Measurements from ENCODE around the gene UCHL3.

The UCHL3 gene

DNA sequence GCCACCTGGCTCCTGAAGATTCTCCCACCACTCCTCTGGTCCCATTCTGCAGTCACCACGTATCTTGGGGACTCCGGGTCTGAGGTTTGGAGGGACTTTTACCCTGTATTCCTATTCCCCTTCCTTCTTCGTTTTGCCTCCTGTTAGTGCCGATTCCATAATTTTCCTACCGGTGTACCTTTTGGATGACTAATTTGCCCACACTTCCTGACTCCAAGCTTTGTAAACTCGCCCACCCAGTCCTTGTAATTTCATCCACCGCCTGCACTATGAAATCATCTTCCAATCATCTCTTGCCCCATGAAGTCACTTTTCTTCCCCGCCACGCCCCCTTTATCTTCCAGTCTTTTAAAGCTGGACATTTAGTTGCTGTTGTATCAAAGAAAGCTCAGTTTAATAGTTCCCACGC is 572 bp downstream of the UCHL3 start:
- DNase-seq: no peak

DNA sequence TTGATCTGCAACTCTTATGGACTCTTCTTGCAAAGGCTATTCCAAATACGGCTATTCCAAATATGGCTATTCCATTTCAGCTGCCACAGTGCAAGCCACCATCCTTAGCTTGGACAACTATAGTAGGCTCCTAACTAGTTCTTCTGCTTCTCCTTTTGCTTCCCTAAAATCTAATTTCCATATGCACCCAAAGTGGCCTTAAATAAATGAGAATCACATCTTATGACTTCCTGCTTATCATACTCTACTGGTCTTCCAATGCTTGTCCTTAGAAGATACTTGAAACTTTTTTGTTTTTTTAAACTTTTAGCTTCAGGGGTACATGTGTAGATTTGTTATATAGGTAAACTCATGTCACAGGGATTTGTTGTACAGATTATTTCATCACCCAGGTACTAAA is 4.9 kb downstream of the UCHL3 start:
- no peak for DNase-seq

DNA sequence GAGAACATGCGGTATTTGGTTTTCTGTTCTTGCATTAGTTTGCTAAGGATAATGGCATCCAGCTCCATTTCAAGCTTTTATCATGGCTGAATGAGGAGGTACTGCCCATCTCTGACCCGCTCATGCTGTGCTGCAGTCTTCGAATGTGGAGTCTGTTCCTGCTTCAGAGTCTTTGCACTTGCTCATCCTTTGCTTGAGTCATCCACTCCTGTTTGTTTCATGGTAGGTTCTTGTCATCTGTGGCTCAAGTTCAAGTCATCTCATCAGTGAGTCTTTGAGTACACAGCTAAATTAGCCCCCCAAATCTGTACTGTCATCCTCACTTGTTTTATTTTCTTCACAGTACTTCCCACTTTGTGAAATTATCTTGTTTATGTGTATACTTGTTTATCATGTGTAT is 5.4 kb downstream of the UCHL3 start:
- no peak for DNase-seq

DNA sequence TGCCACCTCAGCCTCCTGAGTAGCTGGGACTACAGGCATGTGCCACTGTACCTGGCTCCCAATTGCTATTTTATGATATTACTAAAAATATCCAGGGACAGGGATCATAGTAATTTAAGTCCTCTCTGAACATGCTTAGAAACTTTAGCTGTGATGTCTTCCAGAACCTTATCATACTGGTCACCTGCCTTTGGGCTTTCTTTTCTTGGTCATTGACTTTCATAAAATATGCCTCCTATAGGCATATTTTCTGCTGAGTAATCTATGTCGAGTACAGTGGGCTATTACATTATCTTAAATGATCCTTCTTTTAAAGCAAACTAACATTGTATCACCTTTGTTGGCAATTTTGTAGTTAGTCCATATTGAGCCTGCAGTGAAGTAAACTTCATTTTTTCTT is 6.2 kb downstream of the UCHL3 start:
- no peak for DNase-seq

DNA sequence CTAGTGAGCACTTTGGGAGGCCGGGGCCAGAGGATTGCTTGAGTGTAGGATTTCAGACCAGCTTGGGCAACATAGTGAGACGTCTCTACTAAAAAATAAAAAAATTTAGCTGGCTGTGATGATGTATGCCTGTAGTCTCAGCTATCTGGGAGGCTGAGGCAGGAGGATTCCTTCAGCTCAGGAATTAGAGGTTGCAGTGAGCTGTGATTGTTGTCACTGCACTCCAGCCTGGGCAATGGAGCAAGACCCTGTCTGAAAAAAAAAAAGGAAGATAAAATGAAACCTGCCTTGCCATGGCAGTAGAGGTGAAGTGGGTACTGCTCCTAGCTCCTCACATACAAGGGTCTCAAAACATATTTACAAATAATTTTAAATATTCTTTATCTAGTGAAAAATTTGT is 7.4 kb downstream of the UCHL3 start:
- no peak for DNase-seq

DNA sequence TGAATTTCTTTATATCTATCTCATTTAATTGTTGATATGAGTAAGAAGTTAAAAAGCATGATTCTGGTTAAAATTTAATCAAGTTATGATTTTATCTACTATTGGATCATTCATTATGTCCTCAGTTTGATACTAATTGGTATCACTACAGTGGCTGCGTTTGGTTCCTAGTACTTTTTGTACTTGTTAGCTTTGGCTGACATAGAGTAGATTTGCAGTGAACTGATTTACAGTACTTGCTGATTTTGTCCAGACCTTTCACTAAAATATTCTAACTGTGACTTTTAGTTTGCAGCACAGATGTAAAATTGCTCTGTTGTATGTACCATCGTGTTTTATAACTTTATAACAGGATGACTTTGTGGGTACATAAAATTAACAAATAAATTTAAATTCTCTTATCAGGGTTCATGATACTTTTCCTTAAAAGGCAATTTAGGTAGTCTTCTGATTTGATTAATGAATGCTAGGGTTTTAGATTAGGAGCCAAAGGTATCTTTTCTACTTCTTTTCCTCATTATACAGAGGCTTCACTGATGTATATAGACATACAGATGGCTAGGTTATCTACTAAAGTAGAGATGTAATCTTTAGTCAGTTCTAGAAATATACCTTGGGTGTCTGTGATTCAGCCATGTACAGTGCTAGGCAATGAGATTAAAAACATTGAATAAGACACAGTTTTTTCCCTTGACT is 8.7 kb downstream of the UCHL3 start:
- no peak for DNase-seq

DNA sequence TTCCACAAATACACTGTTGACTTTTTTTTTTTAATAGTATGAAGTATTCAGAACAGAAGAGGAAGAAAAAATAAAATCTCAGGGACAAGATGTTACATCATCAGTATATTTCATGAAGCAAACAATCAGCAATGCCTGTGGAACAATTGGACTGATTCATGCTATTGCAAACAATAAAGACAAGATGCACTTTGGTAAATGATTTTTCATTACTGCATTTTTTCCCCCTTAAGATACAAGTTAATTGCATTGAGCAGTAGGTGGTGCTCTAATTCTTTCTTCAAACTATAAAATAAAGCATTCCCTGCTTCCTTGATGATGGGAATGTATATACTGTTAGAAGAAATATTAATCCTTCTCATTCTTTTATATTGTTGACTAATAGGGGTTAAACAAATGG is 17.1 kb downstream of the UCHL3 start:
- DNase-seq: no peak

DNA sequence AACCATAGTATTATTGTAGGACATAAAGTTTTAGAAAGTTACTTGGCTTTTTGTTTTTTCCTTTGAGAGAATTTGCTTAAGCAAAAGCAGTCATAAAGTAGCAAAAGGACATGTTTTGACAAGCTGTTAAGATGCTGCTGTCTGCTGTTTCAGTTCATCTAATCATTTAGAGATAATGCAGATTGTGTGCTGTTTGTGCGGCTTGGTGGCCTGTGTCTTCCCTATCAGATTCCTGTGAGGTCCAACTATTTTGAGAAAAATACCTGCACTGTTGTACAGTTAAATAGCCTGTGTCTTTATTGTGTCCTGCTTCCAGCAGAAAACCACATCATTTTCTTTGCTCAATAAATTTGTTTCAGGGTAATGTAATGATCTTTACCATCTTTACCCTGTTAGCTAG is 20.0 kb downstream of the UCHL3 start:
- no peak for DNase-seq

DNA sequence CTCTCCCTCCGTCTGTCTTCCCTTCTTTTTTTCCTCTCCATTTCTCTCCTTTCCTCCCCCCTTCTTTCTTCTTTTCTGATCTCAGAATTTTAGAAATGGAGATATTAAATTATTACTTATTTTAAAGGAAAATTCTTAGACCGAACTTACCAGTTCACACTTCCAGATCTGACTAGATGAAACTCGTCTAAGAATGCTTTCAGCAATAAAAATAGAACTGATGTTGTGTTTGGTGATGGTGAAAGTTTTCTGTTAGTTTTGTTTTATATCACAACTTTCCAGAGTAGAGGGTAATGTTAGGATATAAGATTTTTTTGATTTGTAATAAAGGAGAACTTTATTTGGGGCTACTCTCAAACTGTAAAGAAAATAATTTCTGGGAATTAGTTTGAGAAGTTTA is 29.9 kb downstream of the UCHL3 start:
- no peak for DNase-seq

DNA sequence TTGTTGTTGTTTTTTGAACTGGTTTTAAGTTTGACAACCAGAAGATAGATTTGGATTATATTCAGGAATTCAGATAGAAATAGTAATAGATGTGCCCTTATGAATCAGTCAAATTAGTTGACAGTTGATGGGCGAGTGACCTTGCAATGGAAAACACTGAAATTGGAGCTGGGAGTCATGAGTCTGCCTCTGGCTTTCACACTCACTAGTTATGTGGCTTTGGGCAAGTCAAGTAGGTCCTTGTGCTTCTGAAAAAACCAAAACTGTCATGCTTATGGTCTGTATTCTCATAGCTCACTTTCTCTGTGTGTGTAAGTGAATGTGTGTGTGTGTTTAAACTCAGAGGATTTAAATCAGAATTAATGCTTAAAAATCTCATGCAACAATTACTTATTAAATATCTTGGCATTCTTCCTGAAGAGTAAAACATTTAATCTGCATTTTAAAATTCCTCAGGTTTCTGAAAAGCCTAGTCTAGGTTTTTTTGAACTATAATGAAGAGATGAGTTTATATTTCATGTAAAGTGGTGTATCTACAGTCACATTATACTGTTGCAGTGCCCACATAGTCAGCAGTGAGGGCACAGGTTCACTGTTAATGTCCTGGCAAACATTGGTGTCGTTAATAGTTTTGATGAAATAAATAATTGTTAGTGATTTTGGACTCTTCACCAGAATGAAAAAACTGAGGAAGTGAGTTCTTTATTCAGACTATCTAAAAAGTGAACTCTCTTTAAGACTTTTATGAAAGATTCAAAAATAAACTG is 32.5 kb downstream of the UCHL3 start:
- no peak for DNase-seq

DNA sequence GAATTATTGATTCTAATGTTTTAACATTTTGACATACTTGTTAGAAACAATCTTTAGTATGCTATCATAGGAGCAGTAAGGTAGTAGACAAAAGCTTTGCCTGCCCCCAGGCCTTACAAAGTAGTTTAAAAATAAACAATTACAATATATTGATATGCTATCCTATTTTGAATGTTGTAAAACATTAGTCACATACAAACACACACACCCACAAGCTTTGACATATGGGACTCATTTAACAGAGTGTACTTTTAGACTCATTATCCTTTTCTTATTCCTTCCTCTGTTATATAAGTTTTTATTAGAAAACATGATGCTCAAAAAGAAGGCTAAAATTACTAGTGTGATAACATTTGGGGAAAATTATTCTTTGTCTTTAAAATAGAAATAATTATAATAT is 33.5 kb downstream of the UCHL3 start:
- DNase-seq: no peak

DNA sequence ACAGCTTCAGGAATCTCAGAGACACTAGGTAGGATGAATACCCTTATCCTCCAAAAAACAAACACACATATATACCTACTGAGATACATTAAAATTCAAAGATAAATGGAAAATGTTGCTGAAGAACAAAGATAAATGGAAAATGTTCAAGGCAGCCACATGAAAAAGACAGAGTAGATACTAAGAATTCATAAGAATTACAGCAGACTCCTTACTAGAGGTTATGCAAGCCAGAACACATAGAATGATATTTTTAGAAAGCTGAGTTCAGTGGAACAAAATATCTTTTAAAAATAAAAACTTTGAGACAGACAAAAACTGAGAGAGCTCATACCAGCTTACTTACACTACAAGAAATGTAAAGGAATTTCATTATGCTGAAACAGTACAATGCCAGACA is 35.6 kb downstream of the UCHL3 start:
- DNase-seq: no peak

DNA sequence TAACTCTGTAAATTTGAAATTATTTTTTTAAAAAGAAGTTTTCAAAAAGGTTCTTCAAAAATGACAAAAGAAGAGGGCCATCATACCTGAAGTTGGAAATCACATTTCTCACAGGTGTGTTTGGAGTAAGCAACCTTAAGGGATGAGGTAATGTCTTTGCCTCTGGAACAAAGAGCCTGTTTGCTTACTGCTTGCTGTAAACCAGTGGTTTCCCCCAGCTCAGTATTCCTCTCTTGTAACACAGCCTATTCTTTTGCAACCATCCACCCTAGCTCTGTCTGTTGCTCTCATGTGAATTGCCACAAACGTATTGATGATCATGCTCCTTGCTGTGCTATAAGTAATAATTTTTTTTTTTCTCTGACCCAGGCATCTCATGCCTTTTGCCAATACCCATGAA is 38.1 kb downstream of the UCHL3 start:
- DNase-seq: no peak

DNA sequence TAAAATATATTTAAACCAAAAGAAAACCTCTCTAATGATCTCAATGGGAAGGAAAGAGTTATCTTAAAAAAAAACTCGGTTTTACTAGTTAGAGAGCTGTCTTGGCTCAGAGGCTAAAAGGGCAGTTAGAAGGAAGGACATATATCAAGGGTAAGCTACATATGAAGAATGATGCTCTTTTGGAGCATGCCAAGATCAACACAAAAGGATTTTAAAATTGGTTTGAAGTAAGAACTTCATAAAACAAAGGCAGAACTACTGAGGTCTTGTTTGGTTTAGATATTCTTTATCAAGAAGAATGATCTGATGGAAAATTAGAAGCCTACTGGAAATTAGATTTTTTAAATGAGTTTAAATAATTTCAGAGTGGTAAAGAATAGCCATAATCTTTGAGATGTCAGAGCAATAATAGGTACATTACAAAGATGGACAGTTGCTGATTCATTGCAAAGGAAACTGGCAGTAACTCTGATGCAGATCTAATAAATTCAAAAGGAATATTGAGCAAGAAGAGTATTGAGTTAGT is 47.1 kb downstream of the UCHL3 start:
- no peak for DNase-seq

DNA sequence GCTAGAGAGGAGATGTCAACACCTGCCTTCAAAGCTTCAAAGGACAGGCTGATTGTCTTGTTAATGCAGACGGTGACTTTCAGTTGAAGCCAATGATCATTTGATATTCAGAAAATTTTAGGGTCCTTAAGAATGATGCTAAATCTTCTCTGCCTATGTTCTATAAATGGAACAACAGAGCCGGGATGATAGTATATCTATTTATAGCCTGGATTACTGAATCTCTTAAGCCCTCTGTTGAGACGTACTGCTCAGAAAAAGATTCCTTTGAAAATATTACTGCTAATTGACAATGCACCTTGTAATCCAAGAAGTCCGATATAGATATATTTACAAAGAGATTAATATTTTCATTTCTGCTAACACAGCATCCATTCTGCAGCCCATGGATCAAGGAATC is 50.8 kb downstream of the UCHL3 start:
- DNase-seq: no peak

DNA sequence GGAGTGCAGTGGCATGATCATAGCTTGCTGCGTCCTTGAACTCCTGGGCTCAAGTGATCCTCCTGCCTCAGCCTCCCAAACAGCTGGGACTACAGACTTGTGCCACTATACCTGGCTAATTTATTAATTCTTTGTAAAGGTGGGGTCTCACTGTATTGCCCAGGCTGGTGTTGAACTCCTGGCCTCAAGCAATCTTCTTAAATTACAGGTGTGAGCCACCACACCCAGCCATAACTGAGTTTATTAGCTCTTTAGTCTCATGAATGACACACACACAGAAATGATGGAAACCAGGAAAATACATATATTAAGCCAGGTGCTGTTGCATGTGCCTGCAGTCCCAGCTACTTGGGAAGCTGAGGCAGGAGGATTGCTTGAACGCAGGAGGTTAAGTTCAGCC is 53.4 kb downstream of the UCHL3 start:
- DNase-seq: no peak

DNA sequence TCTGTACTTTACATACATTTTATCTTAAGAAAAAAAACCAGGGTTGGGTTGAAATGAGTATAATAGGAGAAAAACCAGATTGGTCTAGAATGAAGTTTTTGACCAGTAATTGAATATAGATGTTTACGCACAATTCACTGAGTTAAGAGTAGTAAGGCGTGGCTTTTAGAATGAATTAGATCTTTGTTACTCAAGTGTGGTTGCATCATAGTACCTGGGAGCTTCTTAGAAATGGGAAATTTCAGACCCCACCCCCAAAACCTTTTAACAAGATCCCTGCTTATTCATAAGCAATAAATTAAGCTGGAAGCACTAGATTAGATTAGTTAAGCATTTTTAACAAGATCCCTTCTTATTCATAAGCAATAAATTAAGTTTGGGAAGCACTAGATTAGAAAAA is 57.9 kb downstream of the UCHL3 start:
- no peak for DNase-seq

DNA sequence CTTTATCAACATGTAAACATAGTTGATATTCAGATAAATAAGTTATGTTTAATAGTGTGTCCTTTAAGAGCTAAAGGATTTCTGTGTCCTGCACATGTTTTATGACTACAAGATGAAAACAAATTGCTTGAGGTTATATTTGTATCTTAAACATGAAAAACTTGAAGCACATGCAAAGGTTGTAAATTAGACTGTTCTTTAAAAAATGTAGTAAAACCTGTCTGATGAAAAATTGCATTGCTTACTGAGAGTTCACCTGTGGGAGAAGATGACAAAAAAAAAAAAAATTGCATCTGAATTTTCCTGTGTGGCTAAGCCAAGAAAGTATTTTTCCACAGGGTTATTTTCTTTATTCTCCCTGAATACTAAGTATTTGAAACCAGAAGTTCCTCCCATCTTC is 60.9 kb downstream of the UCHL3 start:
- DNase-seq: no peak

DNA sequence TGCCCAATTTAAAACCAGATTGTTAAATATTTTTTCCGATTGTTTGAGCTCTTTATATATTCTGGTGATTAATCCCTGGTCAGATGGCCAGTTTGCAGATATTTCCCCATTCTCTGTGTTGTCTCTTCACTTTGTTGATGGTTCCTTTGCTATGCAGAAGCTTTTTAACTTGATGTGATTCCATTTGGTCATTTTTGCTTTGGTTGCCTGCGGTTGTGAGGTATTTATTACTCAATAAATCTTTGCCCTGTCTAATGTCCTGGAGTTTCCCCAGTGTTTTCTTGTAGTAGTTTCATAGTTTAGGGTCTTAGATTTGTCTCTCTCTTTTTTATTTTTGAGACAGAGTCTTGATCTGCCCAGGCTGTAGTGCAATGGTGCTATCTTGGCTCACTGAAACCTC is 62.8 kb downstream of the UCHL3 start:
- no peak for DNase-seq

DNA sequence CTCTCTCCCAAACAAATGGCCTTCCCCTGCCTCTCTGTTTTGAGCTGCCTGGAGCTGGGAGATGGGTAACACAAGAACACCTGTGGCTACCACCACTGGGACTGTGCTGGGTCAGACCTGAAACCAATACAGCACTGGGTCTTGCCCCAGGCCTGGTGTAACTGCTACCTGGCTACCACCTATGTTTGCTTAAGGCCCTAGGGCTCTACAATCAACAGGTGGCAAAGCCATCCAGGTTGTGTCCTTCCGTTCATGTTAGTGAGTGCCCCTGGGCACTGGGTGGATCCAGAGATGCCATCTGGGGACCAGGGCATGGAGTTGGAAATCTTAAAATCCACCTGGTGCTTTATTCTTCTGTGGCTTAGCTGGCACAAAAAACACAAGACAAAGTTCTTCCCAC is 67.6 kb downstream of the UCHL3 start:
- no peak for DNase-seq

DNA sequence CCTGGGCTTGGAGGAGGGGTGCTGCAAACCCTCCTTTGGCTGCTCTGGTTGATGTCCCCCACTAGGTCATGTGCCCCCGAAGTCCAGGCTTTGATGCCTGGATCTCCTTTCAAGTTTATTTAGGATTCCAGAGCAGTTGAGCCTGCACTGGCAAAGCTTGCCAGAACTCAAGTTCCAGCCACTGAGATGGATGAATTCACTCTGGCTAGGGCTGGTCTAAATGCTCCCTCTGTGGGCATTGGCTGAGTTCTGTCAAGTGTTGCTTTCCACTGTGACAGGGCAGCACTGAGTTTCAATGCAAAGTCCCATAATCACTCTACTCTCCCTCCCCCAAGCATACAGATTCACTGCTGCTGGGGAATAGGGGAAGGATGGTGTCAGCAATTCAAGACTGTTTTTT is 68.7 kb downstream of the UCHL3 start:
- no peak for DNase-seq

DNA sequence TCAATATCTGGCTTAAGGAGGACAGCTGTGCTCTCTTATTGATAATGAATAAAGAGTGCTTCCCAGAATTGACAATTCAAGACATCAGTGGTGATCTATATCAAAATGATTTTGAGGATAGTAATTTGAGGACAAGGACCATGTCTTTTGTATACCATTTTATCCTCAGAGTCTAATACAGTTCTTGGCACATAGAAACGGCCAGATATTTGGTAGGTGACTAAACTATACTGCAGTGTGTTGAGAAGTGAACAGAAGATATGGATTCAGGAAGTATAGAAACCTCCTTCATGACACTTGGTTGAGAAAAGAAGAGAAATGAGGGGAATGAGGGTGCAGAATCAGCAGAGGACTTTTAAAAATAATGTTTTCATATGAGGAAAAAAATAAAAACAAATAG is 70.4 kb downstream of the UCHL3 start:
- no peak for DNase-seq

DNA sequence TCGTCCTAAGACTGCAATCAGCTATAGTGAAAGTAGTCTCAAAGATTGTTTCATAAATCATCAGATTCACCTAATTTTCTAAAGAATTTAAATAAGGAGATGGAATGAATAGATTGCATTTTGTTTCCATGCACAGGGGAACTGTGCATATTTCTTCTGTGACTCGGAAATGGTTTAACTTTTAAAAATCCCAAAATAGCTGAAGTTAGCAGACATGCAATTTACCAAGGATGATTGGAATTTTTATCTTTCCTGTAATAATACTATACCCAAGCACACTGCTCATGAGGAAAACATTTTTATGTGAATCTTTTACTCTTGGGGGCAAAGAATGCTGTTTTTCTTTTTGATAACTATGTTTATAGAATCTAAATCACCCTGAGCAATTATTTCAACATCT is 71.6 kb downstream of the UCHL3 start:
- DNase-seq: no peak

DNA sequence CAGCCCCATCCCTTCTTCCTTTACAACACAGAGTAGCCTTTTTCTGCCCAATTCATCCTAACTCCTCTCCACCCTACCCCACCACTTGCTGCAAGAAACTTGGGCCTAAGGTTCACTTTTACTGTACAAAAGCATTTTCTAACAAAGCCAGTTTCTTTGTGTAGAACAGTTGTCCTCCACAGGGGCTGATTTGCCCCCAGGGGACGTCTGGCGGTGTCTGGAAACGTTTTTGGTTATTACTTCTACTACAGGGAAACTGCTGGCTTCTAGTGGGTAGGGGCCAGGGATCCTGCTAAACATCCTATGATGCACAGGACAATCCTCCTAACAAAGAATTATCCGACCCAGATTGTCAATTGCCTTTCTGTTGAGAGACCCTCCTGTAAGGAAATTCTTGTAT is 79.2 kb downstream of the UCHL3 start:
- DNase-seq: no peak

DNA sequence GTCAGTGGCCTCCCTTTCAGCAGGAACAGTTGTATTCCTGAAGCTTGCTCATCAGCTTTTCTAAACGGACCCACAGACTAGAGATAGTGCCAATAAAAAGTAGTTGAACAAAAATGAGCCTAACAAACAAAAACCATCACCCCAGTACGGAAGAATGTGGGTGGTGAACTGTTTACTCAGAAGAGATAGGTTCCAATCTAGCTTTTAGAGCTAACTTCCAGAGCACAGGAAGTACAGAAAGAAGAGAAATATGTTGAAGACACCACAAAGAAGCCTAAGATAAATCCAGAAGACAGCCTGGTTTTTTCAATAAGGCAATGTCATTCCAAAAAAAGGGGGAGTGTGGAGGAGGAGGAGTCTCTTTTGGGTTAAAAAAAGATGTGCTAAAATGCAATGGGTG is 83.7 kb downstream of the UCHL3 start:
- no peak for DNase-seq
